MM.1S (cell line): ENCODE data around the gene STK17A.

ENCODE experiments used
- DNase-seq: peaks from one replicate; pipeline ENCODE4 v3.0.0-alpha.2; 2015
- H2AFZ ChIP-seq: fragments of 300-600 bp; sonication (generic); 2 replicates; pipeline ENCODE4 v1.6.0; 2016; ENCODE audit warnings: antibody characterized with exemption, low read length
- H3F3A ChIP-seq: fragments of 300-600 bp; sonication (generic); 2 replicates; pipeline ENCODE4 v1.6.1; 2016; ENCODE audit warnings: mild to moderate bottlenecking, antibody characterized with exemption, low read length, moderate library complexity, mixed read lengths; ENCODE audit not compliant: insufficient read depth
- H3K27ac ChIP-seq: fragments of 300-600 bp; sonication (generic); 2 replicates; pipeline ENCODE4 v1.5.1; 2016; ENCODE audit warnings: mild to moderate bottlenecking, low read length
- H3K27me3 ChIP-seq: fragments of 300-600 bp; sonication (generic); replicated peaks from 2 replicates; pipeline ENCODE4 v1.6.0; 2016; ENCODE audit warnings: low read length; ENCODE audit not compliant: insufficient read depth
- H3K36me3 ChIP-seq: fragments of 300-600 bp; sonication (generic); replicated peaks from 2 replicates; pipeline ENCODE4 v1.6.1; 2016; ENCODE audit warnings: mild to moderate bottlenecking, low read length, mixed read lengths; ENCODE audit not compliant: insufficient read depth
- H3K4me1 ChIP-seq: fragments of 300-600 bp; sonication (generic); 2 replicates; pipeline ENCODE4 v1.6.1; 2016; ENCODE audit warnings: low read length, mixed read lengths
- H3K4me2 ChIP-seq: fragments of 300-600 bp; sonication (generic); 2 replicates; pipeline ENCODE4 v1.6.0; 2016; ENCODE audit warnings: low read depth, low read length
- H3K4me3 ChIP-seq: fragments of 300-600 bp; sonication (generic); 2 replicates; pipeline ENCODE4 v1.5.1; 2016; ENCODE audit warnings: low read length, mixed read lengths
- H3K79me2 ChIP-seq: fragments of 300-600 bp; sonication (generic); 2 replicates; pipeline ENCODE4 v1.6.1; 2016; ENCODE audit warnings: mixed run types, low read length, mixed read lengths
- H3K9ac ChIP-seq: fragments of 300-600 bp; sonication (generic); 2 replicates; pipeline ENCODE4 v1.6.1; 2016; ENCODE audit warnings: low read length, mixed read lengths
- H3K9me2 ChIP-seq: fragments of 300-600 bp; sonication (generic); replicated peaks from 2 replicates; pipeline ENCODE4 v1.6.1; 2016; ENCODE audit warnings: mild to moderate bottlenecking, low read length, mixed read lengths; ENCODE audit not compliant: insufficient read depth
- H3K9me3 ChIP-seq: fragments of 300-600 bp; sonication (generic); replicated peaks from 2 replicates; pipeline ENCODE4 v1.6.1; 2016; ENCODE audit warnings: mild to moderate bottlenecking, low read length, mixed read lengths; ENCODE audit not compliant: insufficient read depth
- H4K20me1 ChIP-seq: fragments of 300-600 bp; sonication (generic); 2 replicates; pipeline ENCODE4 v1.6.1; 2016; ENCODE audit warnings: mild to moderate bottlenecking, low read length, moderate library complexity, mixed read lengths; ENCODE audit not compliant: insufficient read depth
- CTCF ChIP-seq: fragments of 300-600 bp; sonication (generic); IDR thresholded peaks from 2 replicates; pipeline ENCODE4 v1.5.1; 2016; ENCODE audit warnings: antibody characterized with exemption, low read length, mixed read lengths
- EZH2 ChIP-seq: fragments of 300-600 bp; sonication (generic); optimal IDR thresholded peaks from 2 replicates; pipeline ENCODE3; 2017; ENCODE audit warnings: low read depth, mild to moderate bottlenecking, antibody characterized with exemption, low read length, mixed read lengths
- EZH2phosphoT487 ChIP-seq: fragments of 300-600 bp; sonication (generic); IDR thresholded peaks from 2 replicates; pipeline ENCODE4 v1.6.1; 2018; ENCODE audit warnings: antibody characterized with exemption, low read length

Gene STK17A

GRCh38 chr7:43653466-43653865, 70.6 kb downstream of the STK17A start:
- H3K27ac ChIP-seq, result no peak overlapping the region
- H3K4me2 ChIP-seq, result peak overlapping the region; percentile 5; the same call in 1 of the 2 replicates
- H2AFZ ChIP-seq, result no peak overlapping the region
- peak; percentile 68 for DNase-seq
- H3K4me1 ChIP-seq, result peaks cover 51% of the 10 kb centered on the region
- no peaks in the 10 kb centered on the region for H3K9me2 ChIP-seq
- H4K20me1 ChIP-seq, result peaks cover 13% of the 10 kb centered on the region; the same call in 1 of the 2 replicates
- H3K9ac ChIP-seq, result no peak overlapping the region
- no peaks in the 10 kb centered on the region for H3K27me3 ChIP-seq
- H3K4me3 ChIP-seq, result no peak overlapping the region
- TF ChIP-seq EZH2phosphoT487, result no peak
- TF ChIP-seq CTCF, result no peak
- no peak for TF ChIP-seq EZH2
- H3F3A ChIP-seq, result peaks cover 36% of the 10 kb centered on the region
- peaks cover 3% of the 10 kb centered on the region; the same call in 1 of the 2 replicates for H3K36me3 ChIP-seq
- H3K79me2 ChIP-seq, result peaks cover 60% of the 10 kb centered on the region
- H3K9me3 ChIP-seq, result no peaks in the 10 kb centered on the region

GRCh38 chr7:43653891-43654504, 71.1 kb downstream of the STK17A start:
- peaks cover 64% of the 10 kb centered on the region for H3K79me2 ChIP-seq

GRCh38 chr7:43655584-43655983, 72.7 kb downstream of the STK17A start:
- H3K9ac ChIP-seq, result no peak overlapping the region
- DNase-seq, result no peak
- no peak for TF ChIP-seq EZH2
- TF ChIP-seq EZH2phosphoT487, result no peak
- TF ChIP-seq CTCF, result no peak
- peaks cover 56% of the 10 kb centered on the region for H3K4me1 ChIP-seq
- H2AFZ ChIP-seq, result no peak overlapping the region
- no peak overlapping the region for H3K27ac ChIP-seq
- peaks cover 7% of the 10 kb centered on the region; the same call in 1 of the 2 replicates for H4K20me1 ChIP-seq
- no peak overlapping the region for H3K4me3 ChIP-seq
- H3F3A ChIP-seq, result peaks cover 17% of the 10 kb centered on the region
- no peaks in the 10 kb centered on the region for H3K9me3 ChIP-seq
- no peak overlapping the region for H3K4me2 ChIP-seq
- peaks cover 3% of the 10 kb centered on the region; the same call in 1 of the 2 replicates for H3K36me3 ChIP-seq
- no peaks in the 10 kb centered on the region for H3K9me2 ChIP-seq
- H3K79me2 ChIP-seq, result peaks cover 68% of the 10 kb centered on the region
- no peaks in the 10 kb centered on the region for H3K27me3 ChIP-seq

More at GRCh38 chr7:43653891-43654504, 71.1 kb downstream of the STK17A start:
- DNase-seq, result no peak
- Histone ChIP-seq H3K4me3 (no peak overlapping the region), H3K4me2 (peak overlapping the region; percentile 5; the same call in 1 of the 2 replicates), H3K36me3 (peaks cover 3% of the 10 kb centered on the region; the same call in 1 of the 2 replicates), H3K27me3 (no peaks in the 10 kb centered on the region), H2AFZ (no peak overlapping the region), H3F3A (peaks cover 31% of the 10 kb centered on the region), H3K9me3 (no peaks in the 10 kb centered on the region), H3K9me2 (no peaks in the 10 kb centered on the region), H3K4me1 (peaks cover 55% of the 10 kb centered on the region), H3K27ac (no peak overlapping the region), H3K9ac (no peak overlapping the region), H4K20me1 (peaks cover 12% of the 10 kb centered on the region; the same call in 1 of the 2 replicates)
- TF ChIP-seq EZH2phosphoT487, result no peak
- no peak for TF ChIP-seq CTCF
- TF ChIP-seq EZH2, result no peak
